ENCODE data around the gene COQ10A. TPM values are rescaled to one million over a fixed set of nuclear protein-coding genes. Genes with fewer than 3 reads are reported as not detected.

COQ10A gene
- total RNA-seq, 1 donor from 2014 or later: 10.1 TPM

DNA sequence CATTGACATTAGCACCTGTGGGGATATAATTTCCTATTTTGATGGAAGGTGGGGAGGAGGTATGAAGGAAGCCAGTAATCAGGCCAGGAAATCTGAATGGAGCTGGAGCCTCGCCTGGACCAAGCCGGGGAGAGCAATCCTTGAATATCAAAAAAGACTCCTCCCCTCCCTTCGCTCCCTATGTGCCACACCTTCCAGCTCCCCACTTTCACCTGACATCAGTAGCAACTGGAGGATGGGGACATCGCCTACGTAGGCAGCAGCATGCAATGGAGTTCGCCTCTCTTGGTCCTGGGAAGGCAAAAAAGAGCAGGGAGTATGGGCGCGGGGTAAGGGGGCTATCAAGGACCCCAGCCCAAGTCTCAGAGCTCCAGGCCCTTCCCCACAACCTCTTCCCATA, 9.7 kb upstream of the COQ10A start:
- TF ChIP-seq POLR2AphosphoS5 (IDR thresholded peaks at IDR 0.05; ENCODE audit: insufficient read depth in 1 of 2, low read depth in 1 of 2): no peak
- no peak for TF ChIP-seq POLR2A (IDR thresholded peaks at IDR 0.05)
- no peak for TF ChIP-seq CTCF (IDR thresholded peaks at IDR 0.05)
- intact Hi-C loops (cut with DNase I): no loop called here
- no peak for DNase-seq (ENCODE audit: extremely low spot score in 2 of 2)
- Histone ChIP-seq H3K4me3 (peak overlapping the region; percentile 93 to 99), H3K36me3 (peaks cover 12 to 43% of the 10 kb centered on the region in 2 donors), H3K4me1 (peaks cover 25% of the 10 kb centered on the region), H3K9me3 (no peaks in the 10 kb centered on the region), H3K27ac (peak overlapping the region; percentile 84), H3K27me3 (no peaks in the 10 kb centered on the region)

GRCh38 chr12:56257491-56258067, 9.2 kb upstream of the COQ10A start:
- DNase-seq (ENCODE audit: extremely low spot score in 2 of 2): no peak
- peak overlapping the region; percentile 84 for H3K27ac ChIP-seq
- H3K9me3 ChIP-seq: no peaks in the 10 kb centered on the region
- H3K4me1 ChIP-seq: peaks cover 25% of the 10 kb centered on the region
- TF ChIP-seq POLR2AphosphoS5 (IDR thresholded peaks at IDR 0.05; ENCODE audit: insufficient read depth in 1 of 2, low read depth in 1 of 2) (no peak), POLR2A (IDR thresholded peaks at IDR 0.05) (no peak), CTCF (IDR thresholded peaks at IDR 0.05) (no peak)
- peak overlapping the region; percentile 93 to 99 for H3K4me3 ChIP-seq
- H3K36me3 ChIP-seq: peaks cover 12 to 38% of the 10 kb centered on the region in 2 donors
- H3K27me3 ChIP-seq: no peaks in the 10 kb centered on the region
- intact Hi-C loops (cut with DNase I): no loop called here

DNA sequence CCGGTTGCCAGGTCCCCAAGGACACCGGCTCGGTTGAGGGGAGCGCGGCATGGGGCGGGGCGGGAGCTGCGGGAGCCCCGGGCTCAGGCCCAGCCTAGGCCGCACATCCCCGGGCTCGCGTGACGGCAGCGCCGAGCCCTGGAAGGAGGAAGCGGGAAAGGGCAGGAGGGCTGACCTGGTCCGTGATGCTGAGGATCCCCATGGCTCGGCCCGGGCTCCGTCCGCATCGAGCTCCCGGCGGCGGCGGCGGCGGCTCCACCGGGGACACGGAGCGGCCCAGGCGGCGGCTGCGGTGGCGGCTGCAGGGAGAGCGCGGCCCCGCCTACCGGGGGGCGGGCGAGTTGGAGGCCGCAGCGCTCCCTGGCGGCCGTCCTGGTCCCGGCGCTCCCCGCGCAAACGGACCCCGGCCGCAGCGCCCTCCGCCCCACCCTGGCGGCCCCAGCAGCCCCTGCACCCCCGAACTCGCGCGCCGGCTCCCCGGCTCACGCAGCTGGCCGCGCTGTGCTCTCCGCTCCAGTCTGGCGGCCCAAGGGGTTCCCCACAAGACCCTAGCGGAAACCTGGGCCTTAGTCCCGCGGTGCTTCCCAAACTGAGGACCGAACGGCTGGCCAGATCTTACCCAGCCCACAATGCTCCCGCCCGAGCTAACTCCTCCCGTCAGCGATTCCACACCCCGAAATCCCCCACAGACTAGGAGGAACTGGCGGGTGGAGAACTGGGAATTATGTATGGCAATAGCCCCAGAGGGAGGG, 8.5 kb upstream of the COQ10A start, which contains the start of gene ANKRD52:
ANKRD52 (minus strand) TSS at position 317 of the 752 bp plus-strand sequence; CDS start at position 202, 115 bp downstream.
- Histone ChIP-seq H3K9me3 (no peaks in the 10 kb centered on the region), H3K4me1 (peaks cover 25% of the 10 kb centered on the region), H3K27ac (peak within 1 kb of the TSS; percentile 84), H3K36me3 (peaks cover 12 to 32% of the 10 kb centered on the region in 2 donors), H3K27me3 (no peaks in the 10 kb centered on the region), H3K4me3 (peak within 1 kb of the TSS; percentile 93 to 99)
- intact Hi-C loops (cut with DNase I): no loop called here
- DNase-seq (ENCODE audit: extremely low spot score in 2 of 2): no peak
- peak in 1 of 2 donors; percentile 40 for TF ChIP-seq POLR2AphosphoS5 (IDR thresholded peaks at IDR 0.05; ENCODE audit: insufficient read depth in 1 of 2, low read depth in 1 of 2)
- no peak for TF ChIP-seq POLR2A (IDR thresholded peaks at IDR 0.05)
- TF ChIP-seq CTCF (IDR thresholded peaks at IDR 0.05): peak; percentile 26 to 77 (median 43)

DNA sequence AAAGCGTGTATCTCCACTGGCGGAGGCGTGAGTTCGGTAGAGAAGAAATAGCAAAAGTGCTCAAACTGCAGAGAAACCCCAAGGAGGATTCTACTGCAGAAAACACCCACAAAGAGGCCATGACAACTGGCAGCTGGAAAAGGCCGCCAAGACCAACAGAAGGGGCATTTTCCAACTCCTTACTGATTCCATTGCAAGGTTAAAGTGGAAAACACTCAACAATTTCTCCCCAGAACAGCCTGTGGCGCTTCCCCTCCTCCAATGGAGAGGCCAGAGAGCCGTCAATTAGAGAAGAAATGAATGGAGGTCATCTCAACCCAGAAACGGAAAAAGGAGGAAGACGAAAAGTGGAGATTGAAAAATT, 7.9 kb upstream of the COQ10A start:
- Histone ChIP-seq H3K9me3 (no peaks in the 10 kb centered on the region), H3K27ac (peak overlapping the region; percentile 84), H3K4me3 (peak overlapping the region; percentile 93 to 99), H3K4me1 (peaks cover 25% of the 10 kb centered on the region), H3K27me3 (no peaks in the 10 kb centered on the region), H3K36me3 (peaks cover 11 to 26% of the 10 kb centered on the region in 2 donors)
- no peak for DNase-seq (ENCODE audit: extremely low spot score in 2 of 2)
- TF ChIP-seq CTCF (IDR thresholded peaks at IDR 0.05): no peak
- no peak for TF ChIP-seq POLR2A (IDR thresholded peaks at IDR 0.05)
- no peak for TF ChIP-seq POLR2AphosphoS5 (IDR thresholded peaks at IDR 0.05; ENCODE audit: insufficient read depth in 1 of 2, low read depth in 1 of 2)
- intact Hi-C loops (cut with DNase I): no loop called here

GRCh38 chr12:56260380-56260779, 6.4 kb upstream of the COQ10A start:
- peaks cover 0 to 10% of the 10 kb centered on the region in 2 donors for H3K36me3 ChIP-seq
- TF ChIP-seq CTCF (IDR thresholded peaks at IDR 0.05): no peak
- no peak for TF ChIP-seq POLR2A (IDR thresholded peaks at IDR 0.05)
- TF ChIP-seq POLR2AphosphoS5 (IDR thresholded peaks at IDR 0.05; ENCODE audit: insufficient read depth in 1 of 2, low read depth in 1 of 2): no peak
- no peaks in the 10 kb centered on the region for H3K27me3 ChIP-seq
- intact Hi-C loops (cut with DNase I): no loop called here
- H3K27ac ChIP-seq: no peak overlapping the region
- no peak overlapping the region for H3K4me3 ChIP-seq
- H3K4me1 ChIP-seq: peaks cover 25% of the 10 kb centered on the region
- DNase-seq (ENCODE audit: extremely low spot score in 2 of 2): no peak
- H3K9me3 ChIP-seq: no peaks in the 10 kb centered on the region
